ENCODE results near the gene ASPG.

DNA sequence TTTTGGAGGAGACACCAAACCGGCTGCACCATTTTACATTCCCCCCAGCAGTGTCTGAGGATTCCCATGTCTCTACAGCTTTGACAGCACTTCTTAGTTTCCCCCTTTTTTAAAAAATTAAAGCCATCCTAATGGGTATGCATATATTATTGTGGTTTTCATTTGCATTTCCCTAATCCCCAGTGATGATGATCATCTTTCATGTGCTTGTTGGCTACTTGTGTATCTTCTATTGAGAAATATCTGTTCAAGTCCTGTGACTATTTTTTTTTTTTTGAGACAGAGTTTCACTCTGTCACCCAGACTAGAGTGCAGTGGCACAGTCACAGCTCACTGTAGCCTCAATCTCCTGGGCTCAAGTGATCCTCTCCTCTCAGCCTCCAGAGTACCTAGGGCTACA is 23.2 kb upstream of the ASPG start:
- TF ChIP-seq, protein P1, sequence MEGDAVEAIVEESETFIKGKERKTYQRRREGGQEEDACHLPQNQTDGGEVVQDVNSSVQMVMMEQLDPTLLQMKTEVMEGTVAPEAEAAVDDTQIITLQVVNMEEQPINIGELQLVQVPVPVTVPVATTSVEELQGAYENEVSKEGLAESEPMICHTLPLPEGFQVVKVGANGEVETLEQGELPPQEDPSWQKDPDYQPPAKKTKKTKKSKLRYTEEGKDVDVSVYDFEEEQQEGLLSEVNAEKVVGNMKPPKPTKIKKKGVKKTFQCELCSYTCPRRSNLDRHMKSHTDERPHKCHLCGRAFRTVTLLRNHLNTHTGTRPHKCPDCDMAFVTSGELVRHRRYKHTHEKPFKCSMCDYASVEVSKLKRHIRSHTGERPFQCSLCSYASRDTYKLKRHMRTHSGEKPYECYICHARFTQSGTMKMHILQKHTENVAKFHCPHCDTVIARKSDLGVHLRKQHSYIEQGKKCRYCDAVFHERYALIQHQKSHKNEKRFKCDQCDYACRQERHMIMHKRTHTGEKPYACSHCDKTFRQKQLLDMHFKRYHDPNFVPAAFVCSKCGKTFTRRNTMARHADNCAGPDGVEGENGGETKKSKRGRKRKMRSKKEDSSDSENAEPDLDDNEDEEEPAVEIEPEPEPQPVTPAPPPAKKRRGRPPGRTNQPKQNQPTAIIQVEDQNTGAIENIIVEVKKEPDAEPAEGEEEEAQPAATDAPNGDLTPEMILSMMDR (conservative IDR thresholded peaks at IDR 0.05 in 1 of 2, IDR thresholded peaks at IDR 0.05 in 1 of 2; ENCODE audit: low read depth in 1 of 2, low read length in 2 of 2): no peak
- TF ChIP-seq EZH2 (IDR thresholded peaks at IDR 0.05; ENCODE audit: low read length, missing control alignments): no peak
